Myocyte (in vitro differentiated cells): ENCODE data around the gene SOHLH1. TPM values are rescaled to one million over a fixed set of nuclear protein-coding genes. Genes with fewer than 3 reads are reported as not detected.

Experiments used
- DNase-seq: peaks from one replicate; pipeline ENCODE4 v3.0.0-alpha.2; 2012; ENCODE audit warnings: low read depth
- total RNA-seq: library from RNA; depleted of rRNA; stranded (reverse); fragments of >200 nt; gene quantifications from 2 replicates; pipeline ENCODE4 v1.2.3, GENCODE V29; 2014

The SOHLH1 gene
- total RNA-seq, 1 donor from 2014 or later: not detected

GRCh38 chr9:135729480-135729879 is 30.2 kb upstream of the SOHLH1 start:
- DNase-seq: no peak

GRCh38 chr9:135728436-135729110 is 29.3 kb upstream of the SOHLH1 start:
- no peak for DNase-seq

GRCh38 chr9:135727257-135727875 is 28.1 kb upstream of the SOHLH1 start:
- DNase-seq: no peak

DNA sequence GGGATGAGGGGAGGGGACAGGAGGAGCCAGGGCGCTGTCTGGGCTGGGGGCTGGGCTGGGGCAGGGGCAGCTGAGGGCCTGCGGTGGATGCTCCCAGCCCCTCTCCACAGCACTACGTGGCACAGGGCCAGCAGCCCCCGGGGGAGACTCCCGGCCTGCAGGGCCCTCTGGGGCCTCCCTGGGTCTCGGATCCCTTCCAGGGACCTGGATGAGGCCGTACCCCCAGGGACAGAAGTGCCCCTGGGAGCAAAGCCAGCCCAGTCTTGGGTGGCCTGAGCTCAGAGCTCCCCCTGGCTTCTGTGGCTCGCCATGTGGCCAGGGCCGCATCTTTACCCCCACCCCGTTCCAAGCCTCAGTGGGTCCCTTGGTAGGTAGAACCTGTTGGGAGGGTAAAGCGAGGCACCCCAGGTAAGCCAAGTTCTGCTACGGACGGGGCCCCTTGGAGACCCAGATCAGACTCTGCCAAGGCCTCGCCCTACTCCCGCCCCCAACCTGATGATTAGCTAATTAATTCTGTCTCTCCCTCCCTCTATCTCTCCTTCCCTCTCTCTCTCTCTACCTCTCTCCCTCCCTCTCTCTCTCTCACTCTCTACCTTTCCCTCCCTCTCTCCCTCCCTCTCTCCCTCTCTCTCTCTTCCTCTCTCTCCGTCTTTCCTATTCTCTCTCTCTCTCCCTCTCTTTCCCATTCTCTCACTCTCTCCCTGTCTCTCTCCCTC is 27.0 kb upstream of the SOHLH1 start:
- DNase-seq: no peak

- DNase-seq: no peak
Observed at GRCh38 chr9:135724186-135724787, 25.0 kb upstream of the SOHLH1 start.

GRCh38 chr9:135722365-135722764 is 23.1 kb upstream of the SOHLH1 start:
- no peak for DNase-seq

GRCh38 chr9:135719472-135719871 is 20.2 kb upstream of the SOHLH1 start:
- DNase-seq: no peak

GRCh38 chr9:135718616-135719015 is 19.3 kb upstream of the SOHLH1 start:
- DNase-seq: peak; percentile 73

GRCh38 chr9:135717410-135717809 is 18.1 kb upstream of the SOHLH1 start:
- DNase-seq: no peak

DNA sequence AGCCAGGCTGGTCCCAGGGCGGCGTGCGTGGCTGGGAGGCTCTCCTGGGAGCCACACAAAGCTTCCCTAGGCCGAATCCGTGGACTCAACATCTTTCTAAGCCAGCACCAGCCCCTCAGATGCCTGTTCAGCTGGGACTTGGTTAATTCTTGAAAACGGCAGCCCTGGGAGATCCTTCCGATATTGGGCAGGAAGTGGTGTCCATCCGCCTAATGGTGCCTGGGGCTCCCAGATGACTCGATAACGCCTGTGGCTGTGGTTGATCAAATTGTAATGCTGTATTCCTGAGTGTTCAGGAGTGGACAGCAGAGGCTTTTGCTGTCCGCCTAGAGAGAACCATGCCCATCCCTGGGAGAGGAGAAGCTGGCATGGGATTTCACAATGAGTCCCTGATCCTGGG is 16.8 kb upstream of the SOHLH1 start:
- DNase-seq: no peak

DNA sequence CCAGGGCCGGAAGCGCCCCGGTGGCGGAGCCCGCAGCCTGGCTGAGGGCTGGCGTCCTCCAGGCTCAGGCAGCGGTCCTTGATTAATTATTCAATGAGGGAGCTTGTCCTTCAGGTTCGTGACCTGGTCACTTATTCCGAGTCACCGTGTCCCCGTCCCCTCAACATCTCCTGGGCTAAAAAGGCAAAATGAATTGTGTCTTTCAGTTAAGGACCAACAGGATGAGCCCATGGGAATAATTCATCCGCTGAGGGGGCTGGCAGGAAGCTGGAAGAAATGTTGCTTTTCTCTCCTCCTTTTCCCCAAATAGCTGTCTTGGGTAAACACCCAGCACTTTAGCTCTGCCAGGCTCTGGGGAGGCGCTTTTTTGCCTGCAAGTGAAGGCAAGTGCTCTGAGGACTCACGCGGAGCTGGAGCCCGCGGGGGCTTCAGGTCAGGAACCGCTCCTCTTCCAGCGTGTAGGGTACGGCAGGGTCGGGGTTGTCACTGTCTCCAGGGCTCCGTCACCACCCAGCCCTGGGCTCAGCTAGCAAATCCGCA is 15.8 kb upstream of the SOHLH1 start:
- DNase-seq: no peak

GRCh38 chr9:135714242-135715055 is 15.2 kb upstream of the SOHLH1 start:
- no peak for DNase-seq

DNA sequence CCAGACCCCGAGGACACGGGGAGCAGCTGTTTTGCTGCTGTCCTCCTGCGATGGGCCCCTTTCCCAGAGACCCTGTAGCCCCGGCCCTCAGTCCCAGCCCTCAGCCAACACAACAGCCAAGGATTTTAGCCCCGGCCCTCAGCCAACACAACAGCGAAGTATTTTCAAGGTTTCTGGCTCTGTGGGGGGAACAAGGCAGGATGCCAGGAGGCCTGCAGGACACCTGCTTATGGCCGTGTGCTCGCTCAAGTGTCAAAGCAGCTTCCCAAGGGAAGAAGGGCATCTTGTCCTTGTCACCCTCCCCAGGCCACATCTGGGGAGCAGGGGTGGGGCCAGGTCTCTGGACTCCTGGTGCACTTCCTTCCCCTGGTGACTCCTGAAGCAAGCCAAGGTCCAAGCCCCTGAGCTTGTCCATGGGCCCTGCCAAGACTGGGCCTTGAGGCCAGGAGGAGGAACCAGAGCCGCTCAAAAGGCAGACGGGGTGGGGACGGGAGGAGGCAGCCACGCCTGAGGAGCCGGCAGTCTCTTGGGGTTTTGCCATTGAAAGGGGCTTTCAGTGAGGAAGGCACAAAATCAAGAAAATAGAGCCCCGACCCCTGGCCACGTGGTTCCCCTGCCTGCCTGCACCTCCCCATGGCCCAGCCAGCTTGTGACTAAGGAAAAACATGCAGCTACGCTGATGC is 13.5 kb upstream of the SOHLH1 start:
- DNase-seq: no peak

DNA sequence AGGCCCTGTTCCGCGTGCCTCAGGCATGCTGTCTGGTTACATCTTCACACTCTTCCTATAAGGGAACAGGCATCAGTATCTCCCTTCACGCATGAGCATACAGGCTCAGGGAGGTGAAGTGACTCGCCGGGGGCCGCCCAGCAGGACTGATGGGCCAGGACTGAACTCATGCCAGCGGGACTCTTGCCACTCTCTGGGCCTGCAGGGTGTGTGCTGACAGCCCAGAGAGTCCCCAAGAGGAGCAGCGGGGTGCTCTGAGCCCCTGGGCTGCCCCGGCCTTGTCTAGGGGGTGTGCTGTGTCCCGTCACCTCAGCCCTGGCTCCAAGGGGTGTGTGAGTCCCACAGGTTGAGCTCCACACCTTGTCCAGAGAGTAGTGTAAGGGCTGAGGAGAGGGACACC is 12.6 kb upstream of the SOHLH1 start:
- no peak for DNase-seq

DNA sequence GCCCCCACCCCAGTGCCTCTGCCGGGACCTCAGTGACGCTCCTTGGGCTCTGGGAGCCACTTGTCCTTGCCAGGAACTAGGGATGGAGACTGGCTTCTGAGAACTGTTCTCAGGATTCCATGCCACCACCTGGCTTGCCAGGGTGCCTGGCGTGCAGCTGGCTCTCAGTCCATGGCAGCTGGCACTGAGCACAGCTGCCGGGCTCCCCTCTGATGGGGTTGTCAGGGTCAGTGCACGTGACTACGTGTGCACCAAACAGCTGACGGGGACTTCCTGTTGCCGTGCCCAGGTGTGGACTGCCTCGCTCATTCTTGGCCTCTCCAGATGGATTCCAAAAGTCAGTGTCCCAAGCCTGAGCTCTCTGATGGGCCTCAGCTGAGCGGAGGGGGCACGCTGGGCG is 12.1 kb upstream of the SOHLH1 start:
- DNase-seq: peak; percentile 50

GRCh38 chr9:135708164-135708563 is 8.9 kb upstream of the SOHLH1 start:
- DNase-seq: no peak

GRCh38 chr9:135707252-135708138 is 8.2 kb upstream of the SOHLH1 start:
- DNase-seq: peak; percentile 65

DNA sequence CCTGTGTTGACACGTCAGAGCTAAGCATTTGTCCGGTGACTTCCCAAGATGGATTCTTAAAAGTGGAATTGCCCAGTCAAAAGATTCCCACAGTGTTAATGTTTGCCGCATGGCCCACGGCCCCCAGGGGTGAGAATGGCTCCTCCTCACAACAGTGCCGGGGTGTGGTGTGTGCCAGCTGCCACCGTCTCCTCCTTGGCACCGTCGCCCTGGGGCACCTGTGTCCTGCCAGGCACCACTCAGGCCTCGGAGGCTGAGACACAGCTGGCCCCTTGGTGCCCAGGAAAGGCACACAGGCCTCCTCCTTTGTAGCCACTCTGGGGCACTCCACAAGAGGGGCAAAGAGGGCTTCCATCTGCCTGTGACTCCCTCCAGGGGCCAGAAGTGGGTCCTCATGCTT is 7.0 kb upstream of the SOHLH1 start:
- no peak for DNase-seq

- DNase-seq: no peak
Observed at GRCh38 chr9:135705376-135705775, 6.1 kb upstream of the SOHLH1 start.
